ENCODE results near the gene SHISA6. TPM values are rescaled to one million over a fixed set of nuclear protein-coding genes. Genes with fewer than 3 reads are reported as not detected.

The SHISA6 gene
- total RNA-seq, 1 donor from 2014 or later = 2.1 TPM

- no peak overlapping the region for H3K9ac ChIP-seq (ENCODE audit: low read depth in 1 of 3, low read length in 3 of 3)
- no peaks in the 10 kb centered on the region for H3K4me1 ChIP-seq (ENCODE audit: control insufficient read depth in 3 of 3, insufficient read depth in 3 of 3, low read length in 3 of 3)
- no peak overlapping the region for H3K27ac ChIP-seq (ENCODE audit: low read depth, low read length)
- H3K27me3 ChIP-seq (ENCODE audit: control insufficient read depth in 3 of 3, insufficient read depth in 3 of 3, low read length in 3 of 3) = no peaks in the 10 kb centered on the region
- H3K4me3 ChIP-seq (ENCODE audit: low read length in 3 of 3) = no peak overlapping the region
- H3K9me3 ChIP-seq (ENCODE audit: control insufficient read depth in 3 of 3, low read length in 3 of 3) = no peaks in the 10 kb centered on the region
- H3K36me3 ChIP-seq (ENCODE audit: control insufficient read depth in 3 of 3, insufficient read depth in 3 of 3, low read length in 3 of 3) = no peaks in the 10 kb centered on the region
Measured at GRCh38 chr17:11363565-11364117, 122.6 kb downstream of the SHISA6 start.

- no peaks in the 10 kb centered on the region for H3K4me1 ChIP-seq (ENCODE audit: control insufficient read depth in 3 of 3, insufficient read depth in 3 of 3, low read length in 3 of 3)
- H3K9me3 ChIP-seq (ENCODE audit: control insufficient read depth in 3 of 3, low read length in 3 of 3) = no peaks in the 10 kb centered on the region
- no peaks in the 10 kb centered on the region for H3K27me3 ChIP-seq (ENCODE audit: control insufficient read depth in 3 of 3, insufficient read depth in 3 of 3, low read length in 3 of 3)
- no peaks in the 10 kb centered on the region for H3K36me3 ChIP-seq (ENCODE audit: control insufficient read depth in 3 of 3, insufficient read depth in 3 of 3, low read length in 3 of 3)
- H3K4me3 ChIP-seq (ENCODE audit: low read length in 3 of 3) = no peak overlapping the region
- H3K27ac ChIP-seq (ENCODE audit: low read depth, low read length) = no peak overlapping the region
- H3K9ac ChIP-seq (ENCODE audit: low read depth in 1 of 3, low read length in 3 of 3) = no peak overlapping the region
Measured at GRCh38 chr17:11366272-11366850, 125.3 kb downstream of the SHISA6 start.

- Histone ChIP-seq H3K27me3 (ENCODE audit: control insufficient read depth in 3 of 3, insufficient read depth in 3 of 3, low read length in 3 of 3) (no peaks in the 10 kb centered on the region), H3K4me3 (ENCODE audit: low read length in 3 of 3) (no peak overlapping the region), H3K36me3 (ENCODE audit: control insufficient read depth in 3 of 3, insufficient read depth in 3 of 3, low read length in 3 of 3) (no peaks in the 10 kb centered on the region), H3K9ac (ENCODE audit: low read depth in 1 of 3, low read length in 3 of 3) (no peak overlapping the region), H3K27ac (ENCODE audit: low read depth, low read length) (no peak overlapping the region), H3K4me1 (ENCODE audit: control insufficient read depth in 3 of 3, insufficient read depth in 3 of 3, low read length in 3 of 3) (no peaks in the 10 kb centered on the region), H3K9me3 (ENCODE audit: control insufficient read depth in 3 of 3, low read length in 3 of 3) (no peaks in the 10 kb centered on the region)
Measured at GRCh38 chr17:11369575-11369974, 128.6 kb downstream of the SHISA6 start.

- H3K4me3 ChIP-seq (ENCODE audit: low read length in 3 of 3) = no peak overlapping the region
- H3K36me3 ChIP-seq (ENCODE audit: control insufficient read depth in 3 of 3, insufficient read depth in 3 of 3, low read length in 3 of 3) = no peaks in the 10 kb centered on the region
- H3K9me3 ChIP-seq (ENCODE audit: control insufficient read depth in 3 of 3, low read length in 3 of 3) = no peaks in the 10 kb centered on the region
- H3K4me1 ChIP-seq (ENCODE audit: control insufficient read depth in 3 of 3, insufficient read depth in 3 of 3, low read length in 3 of 3) = no peaks in the 10 kb centered on the region
- H3K27ac ChIP-seq (ENCODE audit: low read depth, low read length) = no peak overlapping the region
- no peak overlapping the region for H3K9ac ChIP-seq (ENCODE audit: low read depth in 1 of 3, low read length in 3 of 3)
- H3K27me3 ChIP-seq (ENCODE audit: control insufficient read depth in 3 of 3, insufficient read depth in 3 of 3, low read length in 3 of 3) = peaks cover 0 to 5% (median 0%) of the 10 kb centered on the region in 3 donors
Measured at GRCh38 chr17:11372692-11373091, 131.7 kb downstream of the SHISA6 start.

GRCh38 chr17:11378506-11378905 lies 137.5 kb downstream of the SHISA6 start:
- no peaks in the 10 kb centered on the region for H3K9me3 ChIP-seq (ENCODE audit: control insufficient read depth in 3 of 3, low read length in 3 of 3)
- H3K9ac ChIP-seq (ENCODE audit: low read depth in 1 of 3, low read length in 3 of 3) = no peak overlapping the region
- no peak overlapping the region for H3K27ac ChIP-seq (ENCODE audit: low read depth, low read length)
- H3K4me3 ChIP-seq (ENCODE audit: low read length in 3 of 3) = no peak overlapping the region
- no peaks in the 10 kb centered on the region for H3K4me1 ChIP-seq (ENCODE audit: control insufficient read depth in 3 of 3, insufficient read depth in 3 of 3, low read length in 3 of 3)
- H3K27me3 ChIP-seq (ENCODE audit: control insufficient read depth in 3 of 3, insufficient read depth in 3 of 3, low read length in 3 of 3) = peaks cover 0 to 5% (median 0%) of the 10 kb centered on the region in 3 donors
- no peaks in the 10 kb centered on the region for H3K36me3 ChIP-seq (ENCODE audit: control insufficient read depth in 3 of 3, insufficient read depth in 3 of 3, low read length in 3 of 3)

- H3K4me1 ChIP-seq (ENCODE audit: control insufficient read depth in 3 of 3, insufficient read depth in 3 of 3, low read length in 3 of 3) = no peaks in the 10 kb centered on the region
- peaks cover 0 to 2% (median 0%) of the 10 kb centered on the region in 3 donors for H3K9me3 ChIP-seq (ENCODE audit: control insufficient read depth in 3 of 3, low read length in 3 of 3)
- H3K9ac ChIP-seq (ENCODE audit: low read depth in 1 of 3, low read length in 3 of 3) = no peak overlapping the region
- no peaks in the 10 kb centered on the region for H3K36me3 ChIP-seq (ENCODE audit: control insufficient read depth in 3 of 3, insufficient read depth in 3 of 3, low read length in 3 of 3)
- no peak overlapping the region for H3K4me3 ChIP-seq (ENCODE audit: low read length in 3 of 3)
- no peak overlapping the region for H3K27ac ChIP-seq (ENCODE audit: low read depth, low read length)
- peaks cover 0 to 2% (median 0%) of the 10 kb centered on the region in 3 donors for H3K27me3 ChIP-seq (ENCODE audit: control insufficient read depth in 3 of 3, insufficient read depth in 3 of 3, low read length in 3 of 3)
Measured at GRCh38 chr17:11380761-11381160, 139.7 kb downstream of the SHISA6 start.

- Histone ChIP-seq H3K4me1 (ENCODE audit: control insufficient read depth in 3 of 3, insufficient read depth in 3 of 3, low read length in 3 of 3) (no peaks in the 10 kb centered on the region), H3K27ac (ENCODE audit: low read depth, low read length) (no peak overlapping the region), H3K4me3 (ENCODE audit: low read length in 3 of 3) (no peak overlapping the region), H3K27me3 (ENCODE audit: control insufficient read depth in 3 of 3, insufficient read depth in 3 of 3, low read length in 3 of 3) (no peaks in the 10 kb centered on the region), H3K9ac (ENCODE audit: low read depth in 1 of 3, low read length in 3 of 3) (no peak overlapping the region), H3K9me3 (ENCODE audit: control insufficient read depth in 3 of 3, low read length in 3 of 3) (peaks cover 0 to 2% (median 0%) of the 10 kb centered on the region in 3 donors), H3K36me3 (ENCODE audit: control insufficient read depth in 3 of 3, insufficient read depth in 3 of 3, low read length in 3 of 3) (no peaks in the 10 kb centered on the region)
Measured at GRCh38 chr17:11383157-11383556, 142.1 kb downstream of the SHISA6 start.

GRCh38 chr17:11384131-11384530 lies 143.1 kb downstream of the SHISA6 start:
- H3K9me3 ChIP-seq (ENCODE audit: control insufficient read depth in 3 of 3, low read length in 3 of 3) = peaks cover 0 to 2% (median 0%) of the 10 kb centered on the region in 3 donors
- no peak overlapping the region for H3K27ac ChIP-seq (ENCODE audit: low read depth, low read length)
- H3K4me3 ChIP-seq (ENCODE audit: low read length in 3 of 3) = no peak overlapping the region
- H3K36me3 ChIP-seq (ENCODE audit: control insufficient read depth in 3 of 3, insufficient read depth in 3 of 3, low read length in 3 of 3) = no peaks in the 10 kb centered on the region
- no peak overlapping the region for H3K9ac ChIP-seq (ENCODE audit: low read depth in 1 of 3, low read length in 3 of 3)
- H3K27me3 ChIP-seq (ENCODE audit: control insufficient read depth in 3 of 3, insufficient read depth in 3 of 3, low read length in 3 of 3) = no peaks in the 10 kb centered on the region
- H3K4me1 ChIP-seq (ENCODE audit: control insufficient read depth in 3 of 3, insufficient read depth in 3 of 3, low read length in 3 of 3) = no peaks in the 10 kb centered on the region

GRCh38 chr17:11387610-11388009 lies 146.6 kb downstream of the SHISA6 start:
- no peak overlapping the region for H3K27ac ChIP-seq (ENCODE audit: low read depth, low read length)
- no peaks in the 10 kb centered on the region for H3K4me1 ChIP-seq (ENCODE audit: control insufficient read depth in 3 of 3, insufficient read depth in 3 of 3, low read length in 3 of 3)
- no peak overlapping the region for H3K9ac ChIP-seq (ENCODE audit: low read depth in 1 of 3, low read length in 3 of 3)
- no peaks in the 10 kb centered on the region for H3K27me3 ChIP-seq (ENCODE audit: control insufficient read depth in 3 of 3, insufficient read depth in 3 of 3, low read length in 3 of 3)
- H3K4me3 ChIP-seq (ENCODE audit: low read length in 3 of 3) = no peak overlapping the region
- H3K9me3 ChIP-seq (ENCODE audit: control insufficient read depth in 3 of 3, low read length in 3 of 3) = peaks cover 2 to 6% (median 4%) of the 10 kb centered on the region in 3 donors
- no peaks in the 10 kb centered on the region for H3K36me3 ChIP-seq (ENCODE audit: control insufficient read depth in 3 of 3, insufficient read depth in 3 of 3, low read length in 3 of 3)

GRCh38 chr17:11388054-11388453 lies 147.0 kb downstream of the SHISA6 start:
- Histone ChIP-seq H3K27ac (ENCODE audit: low read depth, low read length) (no peak overlapping the region), H3K4me1 (ENCODE audit: control insufficient read depth in 3 of 3, insufficient read depth in 3 of 3, low read length in 3 of 3) (no peaks in the 10 kb centered on the region)

More at GRCh38 chr17:11388054-11388453, 147.0 kb downstream of the SHISA6 start:
- peaks cover 2 to 6% (median 5%) of the 10 kb centered on the region in 3 donors for H3K9me3 ChIP-seq (ENCODE audit: control insufficient read depth in 3 of 3, low read length in 3 of 3)
- no peak overlapping the region for H3K9ac ChIP-seq (ENCODE audit: low read depth in 1 of 3, low read length in 3 of 3)
- no peaks in the 10 kb centered on the region for H3K27me3 ChIP-seq (ENCODE audit: control insufficient read depth in 3 of 3, insufficient read depth in 3 of 3, low read length in 3 of 3)
- no peak overlapping the region for H3K4me3 ChIP-seq (ENCODE audit: low read length in 3 of 3)
- no peaks in the 10 kb centered on the region for H3K36me3 ChIP-seq (ENCODE audit: control insufficient read depth in 3 of 3, insufficient read depth in 3 of 3, low read length in 3 of 3)

Data from skeletal muscle tissue (tissue), 4 donors.